HCT116 (cell line): Measurements from ENCODE around the gene HACE1.

Experiments
- CTCF ChIP-seq, 3 experiments: fragments of 200-600 bp in 1 of 3; sonication (generic) in 1 of 3; IDR thresholded peaks in 2 of 3; conservative IDR thresholded peaks in 1 of 3; 2 replicates each; pipeline ENCODE4 v1.5.1; 2012 to 2017; ENCODE audit warnings: low read depth in 2 of 3, low read length in 2 of 3, antibody characterized with exemption in 1 of 3, borderline replicate concordance in 1 of 3, control low read depth in 1 of 3, mild to moderate bottlenecking in 1 of 3, mixed read lengths in 1 of 3, mixed run types in 1 of 3, moderate library complexity in 1 of 3; ENCODE audit not compliant: insufficient read depth in 1 of 3
- MAX ChIP-seq: IDR thresholded peaks from 2 replicates; pipeline ENCODE4 v1.6.1; 2012
- POLR2A ChIP-seq: IDR thresholded peaks from 2 replicates; pipeline ENCODE4 v1.7.0; 2011; ENCODE audit warnings: borderline replicate concordance; ENCODE audit not compliant: insufficient read depth, insufficient read length; ENCODE audit errors: extremely low read depth
- POLR2AphosphoS5 ChIP-seq: IDR thresholded peaks from 2 replicates; pipeline ENCODE4 v1.6.1; 2011; ENCODE audit warnings: mild to moderate bottlenecking, low read depth, low read length, moderate library complexity
- RAD21 ChIP-seq: IDR thresholded peaks from 2 replicates; pipeline ENCODE4 v1.6.1; 2012; ENCODE audit warnings: low read depth, mild to moderate bottlenecking
- REST ChIP-seq: IDR thresholded peaks from 2 replicates; pipeline ENCODE4 v1.6.1; 2012; ENCODE audit warnings: low read depth

- TF ChIP-seq CTCF (IDR thresholded peaks at IDR 0.05 in 2 of 3, conservative IDR thresholded peaks at IDR 0.05 in 1 of 3; ENCODE audit: borderline replicate concordance in 1 of 3, insufficient read depth in 1 of 3, low read depth in 2 of 3, low read length in 2 of 3) (no peak), POLR2A (no peak), REST (no peak), MAX (no peak), POLR2AphosphoS5 (no peak), RAD21 (no peak)
Observed at GRCh38 chr6:104835782-104836181, 23.9 kb downstream of the HACE1 start.
